Endothelial cell of umbilical vein (primary cell): ENCODE measurements around the gene ARMCX2. TPM values are rescaled to one million over a fixed set of nuclear protein-coding genes. Genes with fewer than 3 reads are reported as not detected.

Experiments used
- Bru-seq: library from RNA; stranded (reverse); fragments of 400-500 nt; gene quantifications from one replicate; lab custom pipeline; 2021; lab: Mats Ljungman, UMichigan
- BruChase-seq, 2 experiments: library from RNA; stranded (reverse); fragments of 400-500 nt; gene quantifications; one replicate each; lab custom pipeline; 2021; lab: Mats Ljungman, UMichigan
- BruUV-seq: library from RNA; stranded (reverse); fragments of 400-500 nt; replicated peaks from 2 replicates; lab custom pipeline; 2021; lab: Mats Ljungman, UMichigan
- CTCF ChIA-PET: fragments of 300-600, 350-600 bp; sonication (Branson Sonifier 250); formaldehyde crosslinking; loops from one replicate; lab custom pipeline; 2021; ENCODE audit warnings: antibody characterized with exemption, inconsistent platforms; lab: Charles Lee
- POLR2A ChIA-PET: fragments of 300-600, 350-600 bp; sonication (Branson Sonifier 250); formaldehyde crosslinking; loops from one replicate; lab custom pipeline; 2021; ENCODE audit warnings: antibody characterized with exemption, inconsistent platforms; lab: Charles Lee
- DNase-seq: peaks from one replicate; pipeline ENCODE4 v3.0.0-alpha.2; 2011; ENCODE audit warnings: low read depth, low spot score
- FAIRE-seq: peaks from 2 replicates; lab custom pipeline; 2011; peaks lifted over from hg19 to GRCh38; lab: Jason Lieb, UNC
- H2AFZ ChIP-seq: 2 replicates; pipeline ENCODE4 v1.6.0; 2012; ENCODE audit warnings: low read depth, low read length, control low read depth, inconsistent platforms
- H3K27ac ChIP-seq: 2 replicates; pipeline ENCODE4 v1.5.1; 2011; ENCODE audit warnings: low read depth, mild to moderate bottlenecking, control low read depth, low read length, moderate library complexity; ENCODE audit not compliant: insufficient read depth
- H3K27me3 ChIP-seq, 2 experiments: 2 replicates each; pipeline versions ENCODE4 v1.6.0 to v1.6.1; 2011; ENCODE audit warnings: low read length in 2 of 2, mixed read lengths in 1 of 2; ENCODE audit not compliant: control insufficient read depth in 2 of 2, insufficient read depth in 2 of 2
- H3K36me3 ChIP-seq, 2 experiments: 2 replicates in 1 of 2; 3 replicates in 1 of 2; pipeline ENCODE4 v1.5.1; 2011; ENCODE audit warnings: low read length in 2 of 2, mild to moderate bottlenecking in 1 of 2, moderate library complexity in 1 of 2; ENCODE audit not compliant: control insufficient read depth in 2 of 2, insufficient read depth in 2 of 2; ENCODE audit errors: extremely low read depth in 1 of 2
- H3K4me1 ChIP-seq: 3 replicates; pipeline ENCODE4 v1.5.1; 2011; ENCODE audit warnings: mild to moderate bottlenecking, low read length; ENCODE audit not compliant: control insufficient read depth, insufficient read depth; ENCODE audit errors: extremely low read depth
- H3K4me2 ChIP-seq: 2 replicates; pipeline ENCODE4 v1.6.1; 2011; ENCODE audit warnings: low read length, control low read depth, mixed read lengths; ENCODE audit not compliant: insufficient read depth
- H3K4me3 ChIP-seq, 3 experiments: fragments of 200-600 bp in 1 of 3; sonication (generic), shearing (Covaris generic) in 1 of 3; replicated peaks in 1 of 3; 2 replicates each; pipeline ENCODE4 v1.5.1; 2011 to 2016; ENCODE audit warnings: control low read depth in 3 of 3, low read length in 3 of 3, mild to moderate bottlenecking in 2 of 3, inconsistent platforms in 1 of 3, low read depth in 1 of 3, moderate library complexity in 1 of 3; ENCODE audit not compliant: insufficient read depth in 1 of 3
- H3K79me2 ChIP-seq: 2 replicates; pipeline ENCODE4 v1.6.0; 2012; ENCODE audit warnings: low read length, inconsistent platforms; ENCODE audit not compliant: control insufficient read depth, insufficient read depth
- H3K9ac ChIP-seq: replicated peaks from 2 replicates; pipeline ENCODE3; 2011; ENCODE audit warnings: low read length, control low read depth; ENCODE audit not compliant: insufficient read depth; ENCODE audit errors: extremely low read depth
- H3K9me1 ChIP-seq: replicated peaks from 3 replicates; pipeline ENCODE4 v1.6.0; 2011; ENCODE audit warnings: mild to moderate bottlenecking, low read length; ENCODE audit not compliant: control insufficient read depth, insufficient read depth; ENCODE audit errors: extremely low read depth
- H3K9me3 ChIP-seq: replicated peaks from 2 replicates; pipeline ENCODE4 v1.5.1; 2012; ENCODE audit warnings: low read length, inconsistent platforms; ENCODE audit not compliant: control insufficient read depth, insufficient read depth
- H4K20me1 ChIP-seq: replicated peaks from 2 replicates; pipeline ENCODE3; 2011; ENCODE audit warnings: mild to moderate bottlenecking, low read length; ENCODE audit not compliant: control insufficient read depth, insufficient read depth; ENCODE audit errors: extremely low read depth
- FOS ChIP-seq: IDR thresholded peaks from 2 replicates; pipeline ENCODE4 v1.6.1; 2011; ENCODE audit warnings: mild to moderate bottlenecking, low read length, moderate library complexity, borderline replicate concordance; ENCODE audit not compliant: insufficient read depth
- GATA2 ChIP-seq: IDR thresholded peaks from 2 replicates; pipeline ENCODE4 v1.7.0; 2011; ENCODE audit warnings: low read depth, mild to moderate bottlenecking, moderate library complexity, mixed read lengths, low read length; ENCODE audit not compliant: insufficient read length, insufficient read depth
- JUN ChIP-seq: IDR thresholded peaks from 2 replicates; pipeline ENCODE4 v1.6.1; 2011; ENCODE audit warnings: borderline replicate concordance, low read depth; ENCODE audit not compliant: insufficient read length, insufficient read depth
- MAX ChIP-seq: IDR thresholded peaks from 2 replicates; pipeline ENCODE4 v1.6.1; 2011; ENCODE audit not compliant: insufficient read depth, insufficient read length
- POLR2A ChIP-seq: IDR thresholded peaks from 2 replicates; pipeline ENCODE4 v1.6.1; 2012; ENCODE audit warnings: low read depth, mild to moderate bottlenecking, control low read depth, low read length
- POLR2AphosphoS5 ChIP-seq: IDR thresholded peaks from 2 replicates; pipeline ENCODE4 v1.6.1; 2012; ENCODE audit warnings: low read depth, mild to moderate bottlenecking, control low read depth, low read length, moderate library complexity; ENCODE audit not compliant: insufficient read depth
- dilution Hi-C: fragments of 300-500 bp; cut with MboI; formaldehyde crosslinking; loops from one replicate; pipeline ENCODE4 v1.15.0; 2019; ENCODE audit warnings: low sequenced_read_pairs; ENCODE audit not compliant: extremely low pct_ligation_motif_present
- intact Hi-C: fragments of 100-400 bp; cut with micrococcal nuclease; formaldehyde crosslinking; loops from one replicate; pipeline ENCODE4 v1.10.0; 2022
- long read RNA-seq: library from polyadenylated mRNA; stranded (forward); transcript quantifications from one replicate; pipeline ENCODE4 v2.0.0, GENCODE V29; 2021
- polyA minus RNA-seq, 3 experiments: library from RNA; depleted of rRNA, polyadenylated mRNA; stranded (reverse); fragments of >200 nt; gene quantifications; 1 replicate in 1 of 3; 2 replicates in 2 of 3; pipeline ENCODE4 v1.2.3, GENCODE V29; 2011
- polyA plus RNA-seq, 4 experiments: library from polyadenylated mRNA; depleted of rRNA in 3 of 4; stranded (reverse) in 3 of 4; unstranded in 1 of 4; fragments of >200 nt; gene quantifications; 2 replicates each; pipeline versions ENCODE4 v1.2.1 to v1.2.3, GENCODE V29; 2011 to 2012; ENCODE audit warnings: missing spikeins in 1 of 4
- total RNA-seq: library from RNA; stranded (reverse); gene quantifications from 2 replicates; pipeline ENCODE4 v1.2.3, GENCODE V29; 2021

Gene ARMCX2
- total RNA-seq (75.2 and 103 TPM in 2 replicates), polyA plus RNA-seq (37.4 and 41.4 TPM in 2 replicates), polyA minus RNA-seq (61.3 and 76.6 TPM in 2 replicates), Bru-seq, nascent RNA (percentile 65 among the genes with signal in this experiment), BruChase-seq, experiment 1, labeled RNA remaining after a 6-hour chase (percentile 91 among the genes with signal in this experiment), BruChase-seq, experiment 2, labeled RNA remaining after a 2-hour chase (percentile 83 among the genes with signal in this experiment)
- 40.9 and 42.6 TPM in 2 replicates for polyA plus RNA-seq (2011; cell fraction: cytosol; rRNA removed)
- polyA plus RNA-seq (2011; cell fraction: nucleus; rRNA removed): 77.1 and 83.6 TPM in 2 replicates
- 90.2 and 114 TPM in 2 replicates for polyA plus RNA-seq (2012)
- not detected for polyA minus RNA-seq (2011; cell fraction: cytosol; rRNA and poly(A)+ RNA removed)
- polyA minus RNA-seq (2011; cell fraction: nucleus; rRNA and poly(A)+ RNA removed): 18.7 and 24.0 TPM in 2 replicates
- long read RNA-seq, partial matches to known transcripts: 6 of 96 reads
- long read RNA-seq, other reads (novel, unspliced or antisense): 84 of 96 reads

- Histone ChIP-seq H3K36me3 (peaks cover 0 to 8% of the 10 kb centered on the region in 2 experiments), H3K9ac (peak within 1 kb of the TSS; percentile 51), H3K9me3 (no peaks in the 10 kb centered on the region), H3K4me2 (peak within 1 kb of the TSS; percentile 82), H3K27me3 (peaks cover 0 to 2% of the 10 kb centered on the region in 2 experiments), H4K20me1 (no peaks in the 10 kb centered on the region), H3K27ac (peak within 1 kb of the TSS; percentile 18), H3K4me1 (no peaks in the 10 kb centered on the region), H3K9me1 (no peaks in the 10 kb centered on the region), H3K79me2 (peaks cover 2% of the 10 kb centered on the region), H3K4me3 (peak within 1 kb of the TSS; percentile 71 to 88 (median 87)), H2AFZ (peak within 1 kb of the TSS; percentile 91)
- intact Hi-C loops (loop anchor here (1.0 kb wide), 2 partner anchors 23 to 100 kb away; no protein-coding TSS in a partner anchor), dilution Hi-C loops (no loop called here)
- peak; percentile 61 for DNase-seq
- FAIRE-seq: peak; percentile 90
- no TSS peak for BruUV-seq
- ChIA-PET POLR2A (interaction anchor here (0.9 to 1.0 kb wide), 2 partner anchors 17 to 98 kb away, joined by 3 to 4 read pairs; no protein-coding TSS in a partner anchor), CTCF (interaction anchor here (1.2 kb wide), 1 partner anchor 99 kb away, joined by 7 read pairs; no protein-coding TSS in a partner anchor)
- no peak for TF ChIP-seq JUN
- no peak for TF ChIP-seq FOS
- TF ChIP-seq POLR2A: peak; percentile 81
- peak; percentile 54 for TF ChIP-seq POLR2AphosphoS5
- peak; percentile 79 for TF ChIP-seq MAX
- no peak for TF ChIP-seq GATA2
These were observed at the start of gene ARMCX2 for GRCh38 chrX:101659601-101660063. Gene ARMCX2 (minus strand): TSS chrX:101659850. CDS start chrX:101657588, 2,262 bp downstream.
